Mesendoderm (in vitro differentiated cells): ENCODE data around the gene TOMM7.
"Not testable (repeated sequence)": the region's sequence is repeated elsewhere in the genome, so short reads cannot be mapped to it uniquely, and the experiment has no call there.

Source experiments
- DNase-seq: peaks from one replicate; pipeline ENCODE4 v3.0.0; 2013
- H2AK5ac ChIP-seq: 2 replicates; pipeline ENCODE4 v1.6.1; 2013; ENCODE audit warnings: low read length, inconsistent platforms
- H2BK120ac ChIP-seq: 2 replicates; pipeline ENCODE4 v1.6.1; 2013; ENCODE audit warnings: low read depth, mild to moderate bottlenecking, low read length, moderate library complexity, mixed read lengths
- H2BK15ac ChIP-seq: replicated peaks from 2 replicates; pipeline ENCODE4 v1.6.1; 2013; ENCODE audit warnings: low read depth, mild to moderate bottlenecking, moderate library complexity
- H2BK5ac ChIP-seq: 2 replicates; pipeline ENCODE4 v1.6.1; 2013; ENCODE audit warnings: low read length, inconsistent platforms
- H3K18ac ChIP-seq: 2 replicates; pipeline ENCODE4 v1.6.1; 2013; ENCODE audit warnings: mild to moderate bottlenecking, low read length, mixed read lengths
- H3K23ac ChIP-seq: one replicate; pipeline ENCODE4 v1.6.1; 2013; ENCODE audit warnings: low read length
- H3K27ac ChIP-seq: 2 replicates; pipeline ENCODE4 v1.5.1; 2013; ENCODE audit warnings: low read depth, mild to moderate bottlenecking, inconsistent platforms, low read length, moderate library complexity
- H3K27me3 ChIP-seq: 2 replicates; pipeline ENCODE4 v1.6.1; 2013; ENCODE audit warnings: low read length, control low read depth, mild to moderate bottlenecking, inconsistent platforms; ENCODE audit not compliant: insufficient read depth, poor library complexity
- H3K36me3 ChIP-seq: 2 replicates; pipeline ENCODE4 v1.6.1; 2013; ENCODE audit warnings: low read length, inconsistent platforms; ENCODE audit not compliant: control insufficient read depth, insufficient read depth
- H3K4ac ChIP-seq: one replicate; pipeline ENCODE4 v1.6.1; 2013; ENCODE audit warnings: low read depth, mild to moderate bottlenecking, low read length, moderate library complexity
- H3K4me1 ChIP-seq: 2 replicates; pipeline ENCODE4 v1.6.1; 2013; ENCODE audit warnings: low read depth, low read length, inconsistent platforms; ENCODE audit not compliant: control insufficient read depth
- H3K4me2 ChIP-seq: 2 replicates; pipeline ENCODE4 v1.6.1; 2013; ENCODE audit warnings: low read length
- H3K4me3 ChIP-seq: 2 replicates; pipeline ENCODE4 v1.5.1; 2013; ENCODE audit warnings: mild to moderate bottlenecking, low read length
- H3K56ac ChIP-seq: one replicate; pipeline ENCODE4 v1.6.1; 2013; ENCODE audit warnings: low read length
- H3K79me1 ChIP-seq: 2 replicates; pipeline ENCODE4 v1.6.1; 2013; ENCODE audit warnings: low read length, inconsistent platforms
- H3K79me2 ChIP-seq: 2 replicates; pipeline ENCODE4 v1.6.1; 2013; ENCODE audit warnings: mild to moderate bottlenecking, low read length; ENCODE audit not compliant: control insufficient read depth, insufficient read depth
- H3K9ac ChIP-seq: 2 replicates; pipeline ENCODE4 v1.6.1; 2013; ENCODE audit warnings: low read length, inconsistent platforms
- H4K5ac ChIP-seq: one replicate; pipeline ENCODE4 v1.6.1; 2013; ENCODE audit warnings: low read length
- H4K8ac ChIP-seq: one replicate; pipeline ENCODE4 v1.6.1; 2013; ENCODE audit warnings: low read depth, mild to moderate bottlenecking, control low read depth, low read length, moderate library complexity
- WGBS: extraction: QIAGEN DNeasy Blood & Tissue Kit; methylation state at CpG from one replicate; pipeline ENCODE4 v1.1.7; 2013; ENCODE audit warnings: low lambda C conversion rate, missing lambda C conversion rate; ENCODE audit not compliant: insufficient coverage; ENCODE audit errors: extremely low coverage; 5-methylcytosine and 5-hydroxymethylcytosine counted together

Gene TOMM7

DNA sequence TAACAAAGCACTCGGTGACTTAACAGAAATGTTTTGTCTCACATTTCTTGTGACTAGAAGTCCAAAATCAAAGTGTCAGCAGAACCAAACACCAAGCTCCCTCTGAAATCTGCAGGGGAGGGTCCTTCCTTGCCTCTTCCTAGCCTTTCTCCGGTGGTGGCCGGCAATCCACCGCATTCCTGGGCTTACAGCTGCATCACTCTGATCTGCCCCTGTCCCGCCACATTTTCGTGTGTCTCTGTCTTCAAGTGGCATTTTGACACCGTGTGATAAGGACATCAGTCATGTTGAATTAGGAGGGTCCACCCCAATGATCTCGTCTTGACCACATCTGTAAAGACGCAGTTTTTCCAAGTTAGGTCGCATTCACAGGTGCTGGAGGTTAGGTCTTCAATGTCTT lies 30.5 kb upstream of the TOMM7 start:
- H3K18ac ChIP-seq, result no peak overlapping the region
- H2BK120ac ChIP-seq, result no peak overlapping the region
- H2AK5ac ChIP-seq, result no peak overlapping the region
- H4K5ac ChIP-seq, result no peak overlapping the region
- no peak overlapping the region for H2BK15ac ChIP-seq
- peak overlapping the region; percentile 54 for H3K9ac ChIP-seq
- no peak overlapping the region for H4K8ac ChIP-seq
- H3K56ac ChIP-seq, result peak overlapping the region; percentile 79
- no peak overlapping the region for H2BK5ac ChIP-seq
- H3K4me3 ChIP-seq, result no peak overlapping the region
- peaks cover 14% of the 10 kb centered on the region for H3K79me2 ChIP-seq
- H3K36me3 ChIP-seq, result no peaks in the 10 kb centered on the region
- DNase-seq, result no peak
- peaks cover 8% of the 10 kb centered on the region for H3K4me1 ChIP-seq
- no peak overlapping the region for H3K27ac ChIP-seq
- H3K23ac ChIP-seq, result no peak overlapping the region
- no peak overlapping the region for H3K4me2 ChIP-seq
- no CpG with 5 or more reads among the region's 10 CpGs for WGBS
- H3K4ac ChIP-seq, result no peak overlapping the region
- H3K79me1 ChIP-seq, result peaks cover 6% of the 10 kb centered on the region
- no peaks in the 10 kb centered on the region for H3K27me3 ChIP-seq

- Histone ChIP-seq H3K9ac (no peak overlapping the region), H3K4me3 (no peak overlapping the region), H3K23ac (no peak overlapping the region), H4K8ac (no peak overlapping the region), H3K4me2 (no peak overlapping the region), H3K27me3 (no peaks in the 10 kb centered on the region), H3K4me1 (peaks cover 8% of the 10 kb centered on the region), H3K56ac (no peak overlapping the region), H4K5ac (no peak overlapping the region), H3K4ac (no peak overlapping the region), H2AK5ac (no peak overlapping the region), H3K79me2 (peaks cover 14% of the 10 kb centered on the region), H2BK15ac (no peak overlapping the region), H3K79me1 (peaks cover 6% of the 10 kb centered on the region), H2BK5ac (no peak overlapping the region), H2BK120ac (no peak overlapping the region), H3K18ac (no peak overlapping the region), H3K27ac (no peak overlapping the region), H3K36me3 (no peaks in the 10 kb centered on the region)
- peak; percentile 63 for DNase-seq
- WGBS, result no CpG with 5 or more reads among the region's 2 CpGs
These were observed 28.5 kb upstream of the TOMM7 start for GRCh38 chr7:22851145-22851544.

GRCh38 chr7:22850394-22850793 lies 27.7 kb upstream of the TOMM7 start:
- H4K8ac ChIP-seq, H3K4me2 ChIP-seq, H3K4ac ChIP-seq, H3K23ac ChIP-seq, H2BK5ac ChIP-seq, H2BK120ac ChIP-seq, H3K36me3 ChIP-seq, H3K27ac ChIP-seq, H2AK5ac ChIP-seq, H3K4me3 ChIP-seq, H3K9ac ChIP-seq, H3K18ac ChIP-seq, DNase-seq, H3K79me1 ChIP-seq, H3K4me1 ChIP-seq, H3K56ac ChIP-seq, H4K5ac ChIP-seq, H2BK15ac ChIP-seq, H3K27me3 ChIP-seq: not testable (repeated sequence)
- WGBS, result no CpG with 5 or more reads among the region's 1 CpG
- peaks cover 11% of the 10 kb centered on the region for H3K79me2 ChIP-seq

- no CpG with 5 or more reads among the region's 1 CpG for WGBS
- H3K18ac ChIP-seq, result no peak overlapping the region
- H3K4ac ChIP-seq, result no peak overlapping the region
These were observed 27.0 kb upstream of the TOMM7 start for GRCh38 chr7:22849662-22850061.

DNA sequence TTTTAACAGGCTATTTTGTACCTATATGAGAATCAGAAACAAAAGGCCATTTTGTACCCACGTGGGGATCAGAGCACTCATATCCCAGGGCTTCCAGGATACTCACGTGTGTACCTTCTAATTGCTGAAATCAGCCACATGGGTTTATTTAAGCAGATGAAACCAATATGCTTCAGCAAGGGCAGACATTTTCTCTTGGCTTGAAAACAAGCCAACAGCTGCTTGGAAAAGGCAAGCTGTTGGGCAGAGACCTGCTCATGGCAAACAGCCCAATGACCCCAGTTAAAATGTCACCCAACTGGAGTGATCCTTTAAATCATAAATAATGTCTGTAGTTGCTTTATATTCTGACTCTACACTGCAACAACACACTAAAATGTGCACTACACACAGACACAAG lies 26.5 kb upstream of the TOMM7 start:
- DNase-seq, result no peak
- no CpG with 5 or more reads among the region's 2 CpGs for WGBS
- no peaks in the 10 kb centered on the region for H3K27me3 ChIP-seq
- no peak overlapping the region for H2BK120ac ChIP-seq
- H3K4me3 ChIP-seq, result no peak overlapping the region
- no peak overlapping the region for H3K9ac ChIP-seq
- H3K79me2 ChIP-seq, result no peaks in the 10 kb centered on the region
- H2AK5ac ChIP-seq, result no peak overlapping the region
- H3K4ac ChIP-seq, result no peak overlapping the region
- no peak overlapping the region for H3K18ac ChIP-seq
- H2BK5ac ChIP-seq, result no peak overlapping the region
- H3K4me1 ChIP-seq, result peaks cover 8% of the 10 kb centered on the region
- H4K8ac ChIP-seq, result no peak overlapping the region
- no peak overlapping the region for H4K5ac ChIP-seq
- no peak overlapping the region for H3K23ac ChIP-seq
- no peaks in the 10 kb centered on the region for H3K79me1 ChIP-seq
- no peak overlapping the region for H3K56ac ChIP-seq
- H3K27ac ChIP-seq, result no peak overlapping the region
- H3K4me2 ChIP-seq, result no peak overlapping the region
- no peaks in the 10 kb centered on the region for H3K36me3 ChIP-seq
- H2BK15ac ChIP-seq, result no peak overlapping the region

More at GRCh38 chr7:22849662-22850061, 27.0 kb upstream of the TOMM7 start:
- Histone ChIP-seq H3K79me1 (peaks cover 2% of the 10 kb centered on the region), H3K4me1 (peaks cover 8% of the 10 kb centered on the region), H3K56ac (no peak overlapping the region), H3K23ac (no peak overlapping the region), H3K36me3 (no peaks in the 10 kb centered on the region), H3K27ac (no peak overlapping the region), H3K4me2 (no peak overlapping the region), H2BK5ac (no peak overlapping the region), H2BK120ac (no peak overlapping the region), H3K4me3 (no peak overlapping the region), H3K27me3 (no peaks in the 10 kb centered on the region), H3K79me2 (peaks cover 3% of the 10 kb centered on the region), H2BK15ac (no peak overlapping the region), H2AK5ac (no peak overlapping the region), H4K8ac (no peak overlapping the region), H4K5ac (no peak overlapping the region), H3K9ac (no peak overlapping the region)
- DNase-seq, result no peak

- no CpG with 5 or more reads among the region's 1 CpG for WGBS
- Histone ChIP-seq H3K27me3 (no peaks in the 10 kb centered on the region), H3K79me2 (no peaks in the 10 kb centered on the region), H3K18ac (no peak overlapping the region), H4K8ac (no peak overlapping the region), H3K4ac (no peak overlapping the region), H3K36me3 (no peaks in the 10 kb centered on the region), H3K4me3 (no peak overlapping the region), H2BK15ac (no peak overlapping the region), H3K9ac (no peak overlapping the region), H2BK5ac (no peak overlapping the region), H3K27ac (no peak overlapping the region), H2AK5ac (no peak overlapping the region), H3K79me1 (no peaks in the 10 kb centered on the region), H3K56ac (no peak overlapping the region), H4K5ac (no peak overlapping the region), H2BK120ac (no peak overlapping the region), H3K4me2 (no peak overlapping the region), H3K4me1 (peaks cover 5% of the 10 kb centered on the region), H3K23ac (no peak overlapping the region)
- DNase-seq, result no peak
These were observed 24.3 kb upstream of the TOMM7 start for GRCh38 chr7:22846961-22847360.
